HG03045 (cell line): ENCODE measurements around the gene PLEKHG5.

Experiments
- ATAC-seq: cut with Tn5 transposase; IDR thresholded peaks from one replicate; pipeline ENCODE4 v1.9.1; 2021; ENCODE audit warnings: mild to moderate bottlenecking, moderate library complexity; ENCODE audit not compliant: unreplicated experiment

The PLEKHG5 gene, protein sequence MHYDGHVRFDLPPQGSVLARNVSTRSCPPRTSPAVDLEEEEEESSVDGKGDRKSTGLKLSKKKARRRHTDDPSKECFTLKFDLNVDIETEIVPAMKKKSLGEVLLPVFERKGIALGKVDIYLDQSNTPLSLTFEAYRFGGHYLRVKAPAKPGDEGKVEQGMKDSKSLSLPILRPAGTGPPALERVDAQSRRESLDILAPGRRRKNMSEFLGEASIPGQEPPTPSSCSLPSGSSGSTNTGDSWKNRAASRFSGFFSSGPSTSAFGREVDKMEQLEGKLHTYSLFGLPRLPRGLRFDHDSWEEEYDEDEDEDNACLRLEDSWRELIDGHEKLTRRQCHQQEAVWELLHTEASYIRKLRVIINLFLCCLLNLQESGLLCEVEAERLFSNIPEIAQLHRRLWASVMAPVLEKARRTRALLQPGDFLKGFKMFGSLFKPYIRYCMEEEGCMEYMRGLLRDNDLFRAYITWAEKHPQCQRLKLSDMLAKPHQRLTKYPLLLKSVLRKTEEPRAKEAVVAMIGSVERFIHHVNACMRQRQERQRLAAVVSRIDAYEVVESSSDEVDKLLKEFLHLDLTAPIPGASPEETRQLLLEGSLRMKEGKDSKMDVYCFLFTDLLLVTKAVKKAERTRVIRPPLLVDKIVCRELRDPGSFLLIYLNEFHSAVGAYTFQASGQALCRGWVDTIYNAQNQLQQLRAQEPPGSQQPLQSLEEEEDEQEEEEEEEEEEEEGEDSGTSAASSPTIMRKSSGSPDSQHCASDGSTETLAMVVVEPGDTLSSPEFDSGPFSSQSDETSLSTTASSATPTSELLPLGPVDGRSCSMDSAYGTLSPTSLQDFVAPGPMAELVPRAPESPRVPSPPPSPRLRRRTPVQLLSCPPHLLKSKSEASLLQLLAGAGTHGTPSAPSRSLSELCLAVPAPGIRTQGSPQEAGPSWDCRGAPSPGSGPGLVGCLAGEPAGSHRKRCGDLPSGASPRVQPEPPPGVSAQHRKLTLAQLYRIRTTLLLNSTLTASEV

DNA sequence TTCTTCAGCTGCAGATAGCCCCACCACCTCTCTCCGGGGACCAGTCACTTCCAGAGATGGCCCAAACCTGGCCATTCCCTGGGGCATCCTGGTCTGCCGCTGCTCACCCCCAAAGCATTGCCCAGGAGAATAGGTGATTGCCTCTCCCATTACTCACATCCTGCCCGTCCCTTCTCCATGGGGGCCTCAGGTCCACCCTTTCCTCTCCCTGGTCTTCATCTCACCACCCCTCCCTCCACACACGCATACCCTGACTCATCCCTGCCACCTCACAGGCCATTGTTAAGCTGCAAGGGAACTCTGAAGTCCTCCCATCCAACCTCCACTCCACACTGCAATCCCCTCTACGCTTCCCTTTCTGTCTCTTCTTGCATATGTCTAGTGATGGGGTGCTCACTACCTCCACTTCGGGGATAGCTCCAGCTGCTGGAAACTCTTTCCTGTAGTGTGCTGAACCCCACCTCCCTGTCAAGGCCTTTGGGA is at the start of gene PLEKHG5:
Gene PLEKHG5, minus strand, starts transcription at position 188 of the 483 bp plus-strand sequence. CDS start 14,096 bp downstream, outside the sequence.
- ATAC-seq: no peak

DNA sequence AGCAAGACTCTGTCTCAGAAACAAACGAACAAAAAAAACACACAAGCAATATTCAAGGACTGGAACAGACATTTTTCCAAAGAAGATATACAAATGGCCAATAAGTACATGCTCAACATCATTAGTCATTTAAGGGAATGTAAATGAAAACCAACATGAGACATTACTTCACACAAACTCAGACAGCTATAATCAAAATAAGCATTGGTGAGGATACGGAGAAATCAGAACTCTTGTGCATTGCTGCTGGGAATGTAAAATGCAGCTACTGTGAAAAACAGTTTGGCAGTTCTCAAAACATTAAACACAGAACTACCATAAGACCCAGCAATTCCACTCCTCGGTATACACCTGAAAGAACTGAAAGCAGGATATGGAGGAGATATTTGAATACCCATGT is 47.5 kb upstream of the PLEKHG5 start:
- ATAC-seq: no peak

DNA sequence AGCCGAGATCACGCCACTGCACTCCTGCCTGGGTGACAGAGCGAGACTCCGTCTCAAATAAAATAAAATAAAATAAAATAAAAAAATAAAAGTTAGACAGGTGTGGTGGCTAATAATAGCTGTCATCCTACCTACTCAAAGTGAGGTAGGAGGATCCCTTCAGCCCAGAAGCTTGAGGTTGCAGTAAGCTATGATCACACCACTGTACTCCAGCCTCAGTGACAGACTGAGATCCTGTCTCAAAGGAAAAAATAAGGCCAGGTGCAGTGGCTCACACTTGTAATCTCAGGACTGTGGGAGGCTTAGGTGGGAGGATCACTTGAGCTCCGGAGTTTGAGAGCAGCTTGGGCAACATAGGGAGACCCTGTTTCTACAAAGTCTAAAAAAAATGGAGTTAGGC is 44.8 kb upstream of the PLEKHG5 start:
- ATAC-seq: no peak

DNA sequence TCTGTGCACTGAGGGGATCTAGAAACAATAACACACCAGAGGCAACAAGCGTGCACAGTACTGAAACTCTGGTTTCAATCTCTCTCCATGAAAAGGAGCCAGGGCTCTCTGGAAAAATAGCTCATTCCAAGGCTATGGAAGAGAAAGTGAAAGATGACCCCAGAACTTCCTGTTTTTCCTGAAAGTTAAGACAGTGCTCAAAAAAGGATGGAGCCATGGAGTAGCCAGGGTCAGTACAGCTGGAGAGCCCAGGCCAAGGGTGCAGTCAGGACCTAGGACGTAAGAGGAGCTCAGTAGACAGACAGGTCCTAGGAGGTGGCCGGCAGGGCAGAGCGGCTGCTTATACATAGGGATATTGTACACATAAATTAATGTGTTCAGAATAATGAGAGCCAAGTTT is 43.7 kb upstream of the PLEKHG5 start:
- no peak for ATAC-seq

DNA sequence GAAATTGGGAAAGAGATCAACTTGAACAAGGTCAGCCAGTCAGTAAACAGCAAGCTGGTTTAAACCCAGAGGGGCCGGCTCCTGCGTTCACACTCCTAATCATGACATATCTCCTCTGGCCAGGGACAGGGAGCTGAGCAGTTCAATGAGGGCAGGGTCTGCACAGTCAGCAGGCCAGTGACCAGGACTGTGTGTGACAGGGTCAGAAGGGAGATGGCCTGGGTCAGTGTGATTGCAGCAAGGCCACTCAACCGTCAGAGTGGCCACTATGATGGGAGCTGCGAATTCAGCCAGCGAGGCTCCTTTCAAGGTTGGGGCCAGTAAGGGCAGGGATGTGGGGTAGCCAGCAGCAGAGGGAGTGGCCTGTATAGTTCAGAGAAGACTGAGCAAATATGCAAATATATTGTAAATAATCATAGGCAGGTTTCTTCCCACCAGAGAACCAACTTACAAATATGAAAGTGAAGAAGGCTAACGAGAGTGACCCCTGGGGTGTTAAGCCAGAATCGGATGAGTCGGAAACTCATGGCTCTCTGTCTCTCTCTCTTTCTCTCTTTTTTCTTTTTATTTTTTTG is 42.9 kb upstream of the PLEKHG5 start:
- ATAC-seq: no peak

DNA sequence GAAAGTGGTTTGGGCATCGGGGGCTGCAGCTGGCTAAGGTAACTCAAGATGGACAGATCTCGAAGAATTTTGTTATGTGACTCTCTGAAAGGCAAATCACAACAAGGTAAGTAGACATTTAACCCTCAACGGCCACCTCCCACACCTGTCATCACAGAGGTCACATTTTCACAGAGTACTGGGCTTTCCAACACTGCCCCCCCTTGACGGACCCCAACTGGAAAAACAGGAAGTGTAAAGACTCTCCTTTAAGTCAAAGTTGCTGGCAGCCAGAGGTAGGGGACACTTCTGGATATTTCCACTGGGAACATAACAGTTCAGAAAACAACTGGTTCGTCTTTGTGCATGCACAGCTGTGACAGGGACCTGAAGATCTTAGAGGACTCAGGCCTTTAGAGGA is 40.5 kb upstream of the PLEKHG5 start:
- ATAC-seq: no peak

DNA sequence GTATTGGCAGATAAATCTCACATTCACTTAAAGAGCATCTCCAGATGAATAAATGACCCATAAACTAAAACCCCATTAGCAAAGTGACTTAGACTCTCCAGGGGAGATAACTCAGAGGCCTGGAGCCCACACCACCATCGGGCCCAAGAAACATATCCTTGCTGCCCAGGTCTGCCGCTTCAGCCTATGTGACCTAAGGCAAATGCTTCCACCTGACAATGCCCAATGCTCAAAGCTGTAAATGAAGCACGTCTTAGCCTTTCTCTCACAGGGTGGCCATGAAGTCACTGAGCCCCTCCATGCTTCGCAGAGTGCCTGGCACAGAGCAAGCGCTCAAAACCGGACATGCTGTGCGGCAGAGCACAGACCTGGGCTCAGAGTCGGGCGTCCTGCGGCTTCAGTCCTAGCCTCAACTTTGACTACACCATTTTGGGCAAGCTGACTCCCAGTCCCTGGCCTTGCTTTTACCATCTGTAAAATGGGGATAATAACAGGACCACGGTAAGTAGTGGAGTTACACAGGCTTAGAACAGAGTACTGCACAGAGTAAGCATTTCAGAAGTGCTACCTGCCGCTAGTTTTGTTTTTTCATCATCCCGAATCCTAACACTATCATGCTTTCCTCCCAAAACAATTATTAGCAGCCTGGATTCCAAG is 39.2 kb upstream of the PLEKHG5 start:
- no peak for ATAC-seq

- ATAC-seq: no peak
Observed at GRCh38 chr1:6528492-6528891, 37.0 kb upstream of the PLEKHG5 start.

DNA sequence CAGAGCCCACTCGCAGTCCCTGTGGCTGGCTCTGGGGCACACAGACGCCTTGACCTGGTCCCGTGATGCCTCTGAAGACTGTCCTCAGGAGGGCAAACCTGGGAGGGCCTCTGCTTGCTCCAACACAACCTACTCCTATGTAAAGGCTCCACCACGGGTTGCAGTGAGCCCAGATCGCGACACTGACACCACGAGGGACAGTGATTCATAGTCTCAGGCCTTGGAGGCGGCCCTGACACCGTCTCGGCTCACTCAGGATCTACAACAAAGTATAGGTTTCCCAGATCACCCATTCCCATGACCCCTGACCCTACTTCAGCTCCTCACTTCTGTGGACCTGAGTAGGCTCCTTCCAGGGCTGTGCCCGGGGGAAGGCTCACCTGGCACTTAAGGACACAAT is 34.8 kb upstream of the PLEKHG5 start:
- ATAC-seq: no peak

DNA sequence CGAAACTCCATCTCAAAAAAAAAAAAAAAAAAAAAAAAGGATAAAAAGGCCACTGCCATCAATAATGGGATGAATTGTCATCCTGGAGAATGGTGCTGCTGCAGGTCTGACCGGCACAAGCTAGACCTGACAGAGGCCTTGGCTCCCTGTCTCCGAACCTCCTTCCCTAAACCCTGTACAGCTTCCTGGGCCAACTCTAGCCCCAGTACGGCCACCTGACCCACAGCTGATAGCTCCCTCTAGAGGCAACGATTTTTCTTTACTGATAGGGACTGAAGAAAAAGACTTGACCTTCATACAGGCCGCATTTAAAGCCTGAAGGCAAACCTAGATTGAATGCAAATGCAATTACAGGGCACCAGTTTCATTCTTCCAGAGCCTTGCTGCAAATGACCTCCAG is 32.1 kb upstream of the PLEKHG5 start:
- no peak for ATAC-seq

DNA sequence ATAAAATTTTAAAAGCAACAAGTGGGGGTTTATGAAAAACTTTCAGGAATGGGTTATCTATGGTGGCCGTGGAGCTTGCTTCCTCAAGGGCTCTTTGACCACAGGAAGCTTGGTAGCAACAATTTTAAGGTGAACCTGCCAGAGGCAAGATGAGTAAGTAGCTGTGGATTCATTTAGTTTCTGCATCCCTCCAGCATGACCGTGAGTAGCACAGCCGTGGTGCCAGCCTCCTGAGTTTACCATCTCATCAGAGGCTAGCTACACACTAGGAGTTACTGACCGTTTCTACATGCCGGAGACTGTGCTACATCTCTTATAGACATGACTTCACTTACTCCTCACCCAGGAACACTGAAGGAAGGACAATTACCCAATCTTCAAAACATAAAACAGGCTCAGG is 30.1 kb upstream of the PLEKHG5 start:
- no peak for ATAC-seq

GRCh38 chr1:6519935-6520671 is 28.6 kb upstream of the PLEKHG5 start:
- ATAC-seq: no peak

DNA sequence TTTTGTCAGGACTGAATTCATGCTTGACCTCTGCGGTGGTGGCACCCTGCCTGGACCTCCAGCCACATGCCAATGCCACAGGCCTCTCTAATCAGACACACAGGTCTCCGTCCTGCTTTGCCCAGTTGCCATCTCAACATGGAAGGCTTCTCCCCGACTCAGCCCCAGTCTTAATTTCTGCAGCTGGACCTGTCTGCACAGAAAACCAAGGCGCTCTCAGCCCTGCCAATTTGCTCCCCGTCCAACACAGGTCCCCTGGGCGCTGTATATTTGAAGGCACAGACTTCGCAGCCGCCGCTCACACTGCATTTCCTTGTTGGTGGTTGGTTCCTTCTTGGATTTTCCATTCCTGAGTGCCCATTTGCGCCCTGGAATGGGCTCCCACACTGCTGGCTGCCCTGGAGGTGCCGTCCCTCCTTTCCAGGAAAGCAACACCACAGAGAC is 28.0 kb upstream of the PLEKHG5 start:
- no peak for ATAC-seq

- ATAC-seq: no peak
Observed at GRCh38 chr1:6517435-6517851, 26.0 kb upstream of the PLEKHG5 start.

DNA sequence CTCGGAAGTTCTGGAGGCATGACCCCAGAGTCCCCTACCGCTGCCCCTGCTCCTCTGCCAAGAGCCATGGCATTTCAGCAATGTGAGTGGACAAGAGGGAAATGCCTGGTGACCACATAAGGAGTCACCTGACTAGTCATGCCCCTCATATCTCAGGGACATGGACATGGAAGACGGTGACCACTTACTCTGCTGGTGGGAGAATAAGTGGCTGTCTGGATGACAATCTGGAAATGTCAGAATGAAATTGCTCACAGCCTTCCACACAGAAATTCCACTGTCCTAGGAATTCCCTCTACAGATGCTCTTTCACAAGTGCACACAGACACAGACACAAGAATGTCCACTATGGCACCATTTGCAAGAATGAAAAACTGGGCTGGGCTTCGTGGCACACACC is 24.3 kb upstream of the PLEKHG5 start:
- ATAC-seq: no peak

GRCh38 chr1:6513320-6513801 is 21.9 kb upstream of the PLEKHG5 start:
- no peak for ATAC-seq

- ATAC-seq: no peak
Observed at GRCh38 chr1:6512908-6513280, 21.4 kb upstream of the PLEKHG5 start.

DNA sequence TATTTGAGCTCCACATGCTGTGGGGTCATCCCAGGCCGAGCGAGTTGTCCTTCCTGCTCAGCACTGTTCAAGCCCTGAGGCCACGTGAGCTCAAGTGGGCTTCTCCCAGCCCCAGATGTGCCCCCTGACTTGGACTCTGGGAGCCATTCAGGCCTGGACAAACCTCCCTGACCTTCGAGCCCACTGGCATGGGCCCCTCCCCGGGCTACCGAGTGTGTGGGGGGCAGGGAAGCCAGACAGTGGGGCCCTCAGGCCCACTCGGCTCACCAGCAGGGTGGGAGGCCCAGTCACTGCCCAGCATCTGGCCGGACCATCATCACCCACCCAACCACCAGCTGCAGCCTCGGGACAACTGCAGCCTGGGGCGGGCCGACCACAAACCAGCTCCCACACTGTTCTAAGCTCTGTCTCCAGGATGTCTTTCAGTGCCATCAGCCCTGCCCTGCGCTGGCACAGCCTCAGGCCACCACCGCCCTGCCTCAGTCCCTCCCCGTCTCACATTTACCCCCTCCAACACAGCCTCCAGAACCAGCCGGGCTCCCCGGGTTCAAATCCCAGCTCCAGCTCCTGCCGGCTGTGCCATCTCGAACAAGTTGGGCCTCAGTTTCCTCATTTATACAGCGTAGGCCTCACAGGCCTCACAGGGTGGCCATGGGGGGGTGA is 20.9 kb upstream of the PLEKHG5 start:
- ATAC-seq: no peak

DNA sequence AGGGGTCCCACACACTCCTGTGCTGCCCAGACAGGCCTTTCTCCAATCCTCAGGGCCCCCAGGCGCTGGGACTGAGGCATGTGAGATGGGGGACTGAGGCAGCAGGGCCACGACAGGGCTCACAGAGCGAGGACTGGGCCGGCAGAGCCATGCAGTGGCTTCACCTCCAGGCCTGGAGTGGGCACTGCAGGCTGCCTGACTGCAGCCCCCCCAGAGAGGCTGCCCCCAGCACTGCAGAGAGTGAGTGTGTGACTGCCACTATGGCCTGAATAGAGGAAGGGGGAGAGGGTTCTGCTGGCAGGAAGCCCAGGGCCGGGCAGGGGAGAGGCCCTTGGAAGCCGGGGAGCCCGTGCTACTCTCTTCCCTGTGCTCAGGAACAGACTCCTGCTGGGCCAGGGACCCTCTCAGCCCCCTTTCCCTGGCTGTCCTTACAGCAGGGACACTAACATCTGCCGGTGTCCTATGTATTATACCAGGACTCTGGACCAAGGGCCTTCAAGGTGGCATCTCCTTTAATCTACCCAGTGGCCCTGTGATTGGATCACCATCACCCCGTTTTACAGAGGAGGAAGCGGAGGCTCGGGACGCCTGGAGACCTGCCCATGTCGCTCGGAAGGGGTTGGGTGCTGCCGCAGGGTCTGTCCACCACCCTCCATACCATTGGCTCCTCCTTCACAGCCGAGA is 20.2 kb upstream of the PLEKHG5 start:
- no peak for ATAC-seq
